Endodermal cell (in vitro differentiated cells): ENCODE data around the gene BPGM. TPM values are rescaled to one million over a fixed set of nuclear protein-coding genes. Genes with fewer than 3 reads are reported as not detected.

Experiments
- DNase-seq: peaks from one replicate; pipeline ENCODE4 v3.0.0-alpha.2; 2017
- H3K27ac ChIP-seq: 2 replicates; pipeline ENCODE4 v1.5.1; 2013; ENCODE audit warnings: mild to moderate bottlenecking, low read depth, low read length, moderate library complexity
- H3K27me3 ChIP-seq: 2 replicates; pipeline ENCODE4 v1.6.1; 2013; ENCODE audit warnings: mild to moderate bottlenecking, low read length, moderate library complexity; ENCODE audit not compliant: insufficient read depth, control insufficient read depth, poor library complexity, severe bottlenecking
- H3K36me3 ChIP-seq: 2 replicates; pipeline ENCODE4 v1.7.0; 2013; ENCODE audit warnings: mild to moderate bottlenecking, low read length, moderate library complexity; ENCODE audit not compliant: control insufficient read depth, insufficient read depth
- H3K4me1 ChIP-seq: one replicate; pipeline ENCODE4 v1.7.0; 2013; ENCODE audit warnings: low read length; ENCODE audit not compliant: control insufficient read depth, insufficient read depth
- H3K4me3 ChIP-seq: 2 replicates; pipeline ENCODE4 v1.5.1; 2013; ENCODE audit warnings: mild to moderate bottlenecking, low read length, moderate library complexity
- H3K9ac ChIP-seq: 2 replicates; pipeline ENCODE4 v1.6.1; 2013; ENCODE audit warnings: mild to moderate bottlenecking, low read length, moderate library complexity; ENCODE audit not compliant: poor library complexity, severe bottlenecking; ENCODE audit errors: extremely low read depth
- H3K9me3 ChIP-seq: 2 replicates; pipeline ENCODE4 v1.6.1; 2013; ENCODE audit warnings: mild to moderate bottlenecking, low read length, moderate library complexity; ENCODE audit not compliant: control insufficient read depth
- H3K27ac Mint-ChIP-seq: 2 replicates; pipeline ENCODE4 v1.8.0; 2020; ENCODE audit warnings: mixed read lengths
- H3K27me3 Mint-ChIP-seq: 2 replicates; pipeline ENCODE4 v1.8.0; 2021; ENCODE audit warnings: mild to moderate bottlenecking, mixed read lengths; ENCODE audit not compliant: insufficient read depth
- H3K36me3 Mint-ChIP-seq: 2 replicates; pipeline ENCODE4 v1.8.0; 2020; ENCODE audit warnings: low read depth, mixed read lengths
- H3K4me1 Mint-ChIP-seq: 2 replicates; pipeline ENCODE4 v1.8.0; 2020; ENCODE audit warnings: mixed read lengths
- H3K4me3 Mint-ChIP-seq: 2 replicates; pipeline ENCODE4 v1.8.0; 2020; ENCODE audit warnings: mild to moderate bottlenecking, moderate library complexity, mixed read lengths
- H3K9me3 Mint-ChIP-seq: 2 replicates; pipeline ENCODE4 v1.8.0; 2020; ENCODE audit warnings: mild to moderate bottlenecking, mixed read lengths
- CTCF ChIP-seq: fragments of 200-600 bp; sonication (generic); conservative IDR thresholded peaks from 2 replicates; pipeline ENCODE4 v1.5.0; 2021; ENCODE audit warnings: antibody characterized with exemption, mild to moderate bottlenecking
- WGBS, 2 experiments: methylation state at CpG; one replicate each; pipeline versions ENCODE4 v1.1.5 to v1.1.7; 2013; ENCODE audit warnings: missing lambda C conversion rate in 2 of 2, mixed read lengths in 1 of 2; ENCODE audit not compliant: insufficient coverage in 1 of 2, insufficient read length in 1 of 2; 5-methylcytosine and 5-hydroxymethylcytosine counted together
- total RNA-seq, 2 donors: library from RNA; stranded (reverse); fragmentation: NEBNext Ultra II Directional in 1 of 2; extraction: Animal tissue kit (Norgen Biotek cat#: 25700) in 1 of 2; gene quantifications; 2 replicates in 1 of 2; 3 replicates in 1 of 2; pipeline ENCODE4 v1.2.1, GENCODE V29; 2021

The BPGM gene
- total RNA-seq, 2 donors from 2014 or later: 11.1 to 16.1 TPM

- no peak for TF ChIP-seq CTCF
- Histone ChIP-seq H3K4me3 (no peak overlapping the region), H3K36me3 (no peaks in the 10 kb centered on the region), H3K4me1 (no peaks in the 10 kb centered on the region), H3K9ac (no peak overlapping the region), H3K9me3 (peaks cover 10% of the 10 kb centered on the region), H3K27me3 (no peaks in the 10 kb centered on the region), H3K27ac (no peak overlapping the region)
- Mint-ChIP-seq H3K9me3 (peaks cover 13% of the 10 kb centered on the region), H3K36me3 (peaks cover 11% of the 10 kb centered on the region), H3K27me3 (no peaks in the 10 kb centered on the region), H3K4me3 (no peak overlapping the region), H3K4me1 (peaks cover 10% of the 10 kb centered on the region), H3K27ac (no peak overlapping the region)
- WGBS, 2 experiments: 89 to 100% methylated on average over 1 to 2 of the region's 2 CpGs
- no peak for DNase-seq
Measured at GRCh38 chr7:134678115-134678514, 31.5 kb downstream of the BPGM start.

- H3K4me3 ChIP-seq: no peak overlapping the region
- no peak for TF ChIP-seq CTCF
- H3K9me3 ChIP-seq: peaks cover 10% of the 10 kb centered on the region
- H3K36me3 ChIP-seq: no peaks in the 10 kb centered on the region
- Mint-ChIP-seq H3K27me3 (no peaks in the 10 kb centered on the region), H3K4me3 (no peak overlapping the region), H3K9me3 (peaks cover 9% of the 10 kb centered on the region), H3K27ac (no peak overlapping the region), H3K4me1 (peaks cover 10% of the 10 kb centered on the region), H3K36me3 (peaks cover 8% of the 10 kb centered on the region)
- no peak for DNase-seq
- no peaks in the 10 kb centered on the region for H3K27me3 ChIP-seq
- H3K9ac ChIP-seq: no peak overlapping the region
- 84 to 90% methylated on average over 2 of the region's 2 CpGs for WGBS, 2 experiments
- H3K4me1 ChIP-seq: no peaks in the 10 kb centered on the region
- no peak overlapping the region for H3K27ac ChIP-seq
Measured at GRCh38 chr7:134679006-134679405, 32.4 kb downstream of the BPGM start.

DNA sequence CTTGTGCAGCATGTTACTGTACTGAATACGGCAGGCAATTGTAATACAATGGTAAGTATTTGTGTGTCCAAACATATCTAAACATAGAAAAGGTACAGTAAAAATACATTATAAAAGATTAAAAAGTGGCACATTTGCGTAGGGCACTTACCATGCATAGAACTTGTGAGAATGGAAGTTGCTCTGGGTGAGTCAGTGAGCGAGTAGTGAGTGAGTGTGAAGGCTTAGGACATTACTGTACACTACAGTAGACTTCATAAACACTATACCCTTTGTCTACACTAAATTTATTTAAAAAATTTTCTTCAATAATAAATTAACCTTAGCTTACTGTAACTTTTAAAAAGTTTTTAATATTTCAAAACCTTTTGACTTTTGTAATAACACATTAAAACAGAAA, 37.5 kb downstream of the BPGM start:
- no peak overlapping the region for H3K27ac ChIP-seq
- Mint-ChIP-seq H3K9me3 (no peaks in the 10 kb centered on the region), H3K36me3 (peaks cover 3% of the 10 kb centered on the region), H3K4me1 (no peaks in the 10 kb centered on the region), H3K27me3 (no peaks in the 10 kb centered on the region), H3K4me3 (no peak overlapping the region), H3K27ac (no peak overlapping the region)
- H3K4me3 ChIP-seq: no peak overlapping the region
- no peaks in the 10 kb centered on the region for H3K4me1 ChIP-seq
- no peaks in the 10 kb centered on the region for H3K36me3 ChIP-seq
- no peaks in the 10 kb centered on the region for H3K27me3 ChIP-seq
- no peaks in the 10 kb centered on the region for H3K9me3 ChIP-seq
- H3K9ac ChIP-seq: no peak overlapping the region
- 91% methylated on average over 3 of the region's 3 CpGs; no CpG with 5 or more reads in 1 of the 2 experiments for WGBS, 2 experiments
- no peak for DNase-seq
- TF ChIP-seq CTCF: no peak
